Activated CD4-positive, alpha-beta T cell treated with anti-CD3 and anti-CD28 coated beads, Interleukin-2, amount 10 ng/mL, durations not matched to agents 24 days and 14 days (primary cell): ENCODE data around the gene THEMIS2. TPM values are rescaled to one million over a fixed set of nuclear protein-coding genes. Genes with fewer than 3 reads are reported as not detected.

Experiments
- DNase-seq: peaks from one replicate; pipeline ENCODE4 v3.0.0; 2022
- H3K27ac Mint-ChIP-seq: one replicate; pipeline ENCODE4 v1.8.0; 2022; ENCODE audit warnings: mild to moderate bottlenecking, mixed read lengths
- H3K27me3 Mint-ChIP-seq: one replicate; pipeline ENCODE4 v1.8.0; 2022; ENCODE audit warnings: mixed read lengths
- H3K36me3 Mint-ChIP-seq: one replicate; pipeline ENCODE4 v1.8.0; 2022; ENCODE audit warnings: low read depth, mild to moderate bottlenecking, mixed read lengths
- H3K4me1 Mint-ChIP-seq: one replicate; pipeline ENCODE4 v1.8.0; 2021; ENCODE audit warnings: mixed read lengths
- H3K4me3 Mint-ChIP-seq: one replicate; pipeline ENCODE4 v1.8.0; 2022; ENCODE audit warnings: mild to moderate bottlenecking, moderate library complexity, mixed read lengths
- H3K9me3 Mint-ChIP-seq: one replicate; pipeline ENCODE4 v1.8.0; 2021; ENCODE audit warnings: mixed read lengths
- intact Hi-C: fragments of 100-400 bp; cut with micrococcal nuclease; formaldehyde crosslinking; loops from one replicate; pipeline ENCODE4 v1.15.1; 2023
- total RNA-seq: library from RNA; stranded (reverse); gene quantifications from 2 replicates; pipeline ENCODE4 v1.2.3, GENCODE V29; 2022

THEMIS2 gene
- total RNA-seq, 1 donor from 2014 or later: 24.5 TPM

GRCh38 chr1:27928216-27928954, 56.0 kb downstream of the THEMIS2 start:
- Mint-ChIP-seq H3K4me1 (peaks cover 19% of the 10 kb centered on the region), H3K36me3 (no peaks in the 10 kb centered on the region), H3K27ac (no peak overlapping the region), H3K27me3 (peaks cover 7% of the 10 kb centered on the region), H3K4me3 (no peak overlapping the region), H3K9me3 (no peaks in the 10 kb centered on the region)
- DNase-seq: no peak
- intact Hi-C loops: no loop called here

GRCh38 chr1:27931184-27931583, 58.8 kb downstream of the THEMIS2 start:
- Mint-ChIP-seq H3K4me3 (peak overlapping the region; percentile 22), H3K36me3 (no peaks in the 10 kb centered on the region), H3K4me1 (peaks cover 30% of the 10 kb centered on the region), H3K27ac (no peak overlapping the region), H3K27me3 (peaks cover 13% of the 10 kb centered on the region), H3K9me3 (no peaks in the 10 kb centered on the region)
- intact Hi-C loops: no loop called here
- DNase-seq: no peak

DNA sequence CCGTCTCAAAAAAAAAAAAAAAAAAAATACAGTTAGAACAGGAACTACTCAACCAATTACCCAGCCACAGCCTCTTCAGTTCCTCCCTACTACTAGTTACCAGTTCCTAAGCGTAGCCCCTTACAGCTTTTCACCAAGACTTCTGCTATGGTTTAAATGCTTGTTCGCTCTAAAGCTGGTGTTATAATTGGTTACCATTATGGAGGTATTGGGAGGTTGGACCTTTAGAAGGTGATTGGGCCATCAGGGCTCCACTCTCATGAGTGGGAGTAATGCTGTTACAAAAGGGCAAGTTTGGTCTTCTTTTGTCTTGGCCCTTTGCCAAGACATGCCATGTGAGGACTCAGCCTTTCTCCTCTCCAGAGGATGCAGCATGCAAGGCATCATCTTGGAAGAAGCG, 59.4 kb downstream of the THEMIS2 start:
- no peak overlapping the region for H3K27ac Mint-ChIP-seq
- no peaks in the 10 kb centered on the region for H3K36me3 Mint-ChIP-seq
- peaks cover 30% of the 10 kb centered on the region for H3K4me1 Mint-ChIP-seq
- peaks cover 12% of the 10 kb centered on the region for H3K27me3 Mint-ChIP-seq
- intact Hi-C loops: no loop called here
- no peaks in the 10 kb centered on the region for H3K9me3 Mint-ChIP-seq
- DNase-seq: no peak
- H3K4me3 Mint-ChIP-seq: no peak overlapping the region

DNA sequence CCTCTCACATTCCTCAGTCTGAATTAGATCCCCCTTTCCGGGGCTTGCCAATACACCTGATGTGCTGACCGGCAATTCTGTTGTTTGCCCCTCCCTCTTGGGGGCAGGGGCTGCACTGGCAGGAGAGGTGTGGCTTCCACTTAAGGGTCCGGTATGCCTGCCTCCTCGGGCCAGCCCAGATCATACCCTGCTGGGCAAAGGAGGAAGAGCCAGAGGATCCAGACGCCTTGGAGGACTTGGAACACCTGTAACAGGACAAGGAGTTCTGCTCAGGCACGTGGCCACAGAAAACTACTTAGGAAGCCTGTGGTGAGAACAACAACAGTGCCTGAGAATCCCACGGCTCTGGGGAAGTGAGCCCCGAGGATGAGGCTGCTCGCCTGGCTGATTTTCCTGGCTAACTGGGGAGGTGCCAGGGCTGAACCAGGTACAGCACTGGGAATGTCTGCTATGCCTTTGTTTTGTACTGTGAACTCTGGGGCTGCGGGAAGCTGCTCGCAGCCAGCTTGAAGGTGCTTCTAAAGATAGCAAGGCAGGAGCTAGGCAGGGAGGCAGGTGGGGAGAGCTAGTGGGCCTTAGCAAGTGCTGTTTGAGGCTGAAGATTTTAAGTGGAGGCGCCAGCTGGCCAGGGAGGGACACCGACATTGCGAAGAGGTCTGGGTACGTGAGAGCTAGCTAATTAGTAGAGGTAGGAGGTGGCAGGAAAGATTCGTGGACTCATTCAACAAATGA, 62.6 kb downstream of the THEMIS2 start, which contains the start of gene SMPDL3B:
Gene SMPDL3B (plus strand): TSS at position 183 of the 732 bp plus-strand sequence. CDS start 184 bp downstream, at position 367.
- Mint-ChIP-seq H3K36me3 (no peaks in the 10 kb centered on the region), H3K4me3 (peak within 1 kb of the TSS; percentile 30), H3K27me3 (peaks cover 12% of the 10 kb centered on the region), H3K9me3 (no peaks in the 10 kb centered on the region), H3K27ac (no peak within 1 kb of the TSS), H3K4me1 (peaks cover 39% of the 10 kb centered on the region)
- intact Hi-C loops: no loop called here
- no peak for DNase-seq

GRCh38 chr1:27935721-27936120, 63.4 kb downstream of the THEMIS2 start:
- Mint-ChIP-seq H3K9me3 (no peaks in the 10 kb centered on the region), H3K36me3 (no peaks in the 10 kb centered on the region), H3K27ac (no peak overlapping the region), H3K4me3 (peak overlapping the region; percentile 30), H3K4me1 (peaks cover 41% of the 10 kb centered on the region), H3K27me3 (peaks cover 12% of the 10 kb centered on the region)
- intact Hi-C loops: no loop called here
- DNase-seq: no peak

Other genes starting within 250 kb of the THEMIS2 start
- 0.19 and 0.21 TPM in 2 replicates for gene FGR, start 237.4 kb upstream of the THEMIS2 start, total RNA-seq
- gene IFI6, start 200.4 kb upstream of the THEMIS2 start, total RNA-seq: 53.2 and 55.5 TPM in 2 replicates
- gene FAM76A, start 146.6 kb upstream of the THEMIS2 start, total RNA-seq: 11.9 and 13.8 TPM in 2 replicates
- gene STX12, start 99.3 kb upstream of the THEMIS2 start, total RNA-seq: 28.5 and 28.8 TPM in 2 replicates
- gene PPP1R8, start 41.8 kb upstream of the THEMIS2 start, total RNA-seq: 80.3 TPM in 2 replicates
- 87.7 and 92.7 TPM in 2 replicates for gene RPA2, start 42.0 kb downstream of the THEMIS2 start, total RNA-seq
- 0.30 and 0.43 TPM in 2 replicates for gene SMPDL3B, start 62.5 kb downstream of the THEMIS2 start, total RNA-seq
- 4.1 and 7.0 TPM in 2 replicates for gene XKR8, start 87.4 kb downstream of the THEMIS2 start, total RNA-seq
- gene EYA3, start 216.1 kb downstream of the THEMIS2 start, total RNA-seq: 32.9 and 34.7 TPM in 2 replicates